Astrocyte (in vitro differentiated cells and primary cell): ENCODE measurements around the gene RIMOC1. TPM values are rescaled to one million over a fixed set of nuclear protein-coding genes. Genes with fewer than 3 reads are reported as not detected.
A peak's percentile ranks its signal among the peaks of the same experiment; 100 is the strongest.

Experiments
- DNase-seq: peaks from one replicate; pipeline ENCODE4 v3.0.0-alpha.2; 2010; ENCODE audit warnings: low read depth
- FAIRE-seq: peaks from 2 replicates; lab custom pipeline; 2011; peaks lifted over from hg19 to GRCh38; lab: Jason Lieb, UNC
- H2AFZ ChIP-seq: 2 replicates; pipeline ENCODE4 v1.6.0; 2012; ENCODE audit warnings: low read depth, low read length, inconsistent platforms
- H3K27ac ChIP-seq: 2 replicates; pipeline ENCODE4 v1.5.1; 2011; ENCODE audit warnings: low read depth, low read length, inconsistent platforms
- H3K27me3 ChIP-seq: 2 replicates; pipeline ENCODE4 v1.6.0; 2011; ENCODE audit warnings: low read length, inconsistent platforms; ENCODE audit not compliant: insufficient read depth
- H3K36me3 ChIP-seq: 2 replicates; pipeline ENCODE4 v1.5.1; 2011; ENCODE audit warnings: low read length, inconsistent platforms; ENCODE audit not compliant: insufficient read depth
- H3K4me1 ChIP-seq: 2 replicates; pipeline ENCODE4 v1.5.1; 2011; ENCODE audit warnings: low read length, inconsistent platforms; ENCODE audit not compliant: insufficient read depth
- H3K4me2 ChIP-seq: 2 replicates; pipeline ENCODE4 v1.6.0; 2012; ENCODE audit warnings: low read length, inconsistent platforms
- H3K4me3 ChIP-seq: 2 replicates; pipeline ENCODE4 v1.5.1; 2011; ENCODE audit warnings: low read depth, mild to moderate bottlenecking, low read length, inconsistent platforms; ENCODE audit not compliant: insufficient read depth
- H3K79me2 ChIP-seq: 2 replicates; pipeline ENCODE4 v1.6.0; 2012; ENCODE audit warnings: mild to moderate bottlenecking, low read length, inconsistent platforms; ENCODE audit not compliant: insufficient read depth
- H3K9ac ChIP-seq: 2 replicates; pipeline ENCODE4 v1.6.0; 2012; ENCODE audit warnings: mild to moderate bottlenecking, low read length, inconsistent platforms
- H3K9me3 ChIP-seq: 2 replicates; pipeline ENCODE4 v1.5.1; 2012; ENCODE audit warnings: low read depth, mild to moderate bottlenecking, low read length, inconsistent platforms; ENCODE audit not compliant: insufficient read depth
- H4K20me1 ChIP-seq: 2 replicates; pipeline ENCODE4 v1.6.0; 2012; ENCODE audit warnings: low read length, inconsistent platforms; ENCODE audit not compliant: insufficient read depth
- H3K27ac Mint-ChIP-seq: one replicate; pipeline ENCODE4 v1.8.0; 2021; ENCODE audit warnings: mild to moderate bottlenecking, mixed read lengths; ENCODE audit not compliant: unreplicated experiment
- H3K27me3 Mint-ChIP-seq: one replicate; pipeline ENCODE4 v1.8.0; 2021; ENCODE audit warnings: low read depth, mixed read lengths; ENCODE audit not compliant: unreplicated experiment
- H3K36me3 Mint-ChIP-seq: one replicate; pipeline ENCODE4 v1.8.0; 2021; ENCODE audit warnings: low read depth, mixed read lengths; ENCODE audit not compliant: unreplicated experiment
- H3K4me1 Mint-ChIP-seq: one replicate; pipeline ENCODE4 v1.8.0; 2021; ENCODE audit warnings: low read depth, mixed read lengths; ENCODE audit not compliant: unreplicated experiment
- H3K4me3 Mint-ChIP-seq: one replicate; pipeline ENCODE4 v1.8.0; 2021; ENCODE audit warnings: mild to moderate bottlenecking, moderate library complexity, mixed read lengths; ENCODE audit not compliant: unreplicated experiment
- H3K9me3 Mint-ChIP-seq: one replicate; pipeline ENCODE4 v1.8.0; 2021; ENCODE audit warnings: mild to moderate bottlenecking, mixed read lengths; ENCODE audit not compliant: unreplicated experiment
- CTCF ChIP-seq: IDR thresholded peaks from 2 replicates; pipeline ENCODE4 v1.5.1; 2011; ENCODE audit warnings: low read depth, mild to moderate bottlenecking, inconsistent platforms, low read length, moderate library complexity; ENCODE audit not compliant: insufficient read depth
- EZH2 ChIP-seq: IDR thresholded peaks from 2 replicates; pipeline ENCODE4 v1.6.1; 2012; ENCODE audit warnings: mild to moderate bottlenecking, low read length, inconsistent platforms; ENCODE audit not compliant: insufficient read depth
- total RNA-seq: library from RNA; stranded (reverse); gene quantifications from 2 replicates; pipeline ENCODE4 v1.2.1, GENCODE V29; 2021

Gene RIMOC1
- total RNA-seq, 1 donor from 2014 or later: 36.3 TPM

GRCh38 chr5:41921874-41922273 lies 17.7 kb downstream of the RIMOC1 start:
- no peak overlapping the region for H3K4me3 Mint-ChIP-seq
- Histone ChIP-seq H3K27me3 (no peaks in the 10 kb centered on the region), H3K36me3 (peaks cover 22% of the 10 kb centered on the region), H4K20me1 (no peaks in the 10 kb centered on the region), H3K9ac (no peak overlapping the region), H3K4me1 (peaks cover 14% of the 10 kb centered on the region), H2AFZ (no peak overlapping the region), H3K27ac (peak overlapping the region; percentile 15), H3K79me2 (no peaks in the 10 kb centered on the region), H3K4me2 (no peak overlapping the region), H3K4me3 (no peak overlapping the region), H3K9me3 (no peaks in the 10 kb centered on the region)
- TF ChIP-seq EZH2: no peak
- no peak for TF ChIP-seq CTCF
- H3K27ac Mint-ChIP-seq: peak overlapping the region; percentile 92
- FAIRE-seq (no peak), DNase-seq (peak; percentile 61)
- H3K4me1 Mint-ChIP-seq: peaks cover 13% of the 10 kb centered on the region
- H3K9me3 Mint-ChIP-seq: no peaks in the 10 kb centered on the region
- H3K36me3 Mint-ChIP-seq: peaks cover 2% of the 10 kb centered on the region
- H3K27me3 Mint-ChIP-seq: no peaks in the 10 kb centered on the region

- Histone ChIP-seq H3K27ac (peak overlapping the region; percentile 90), H2AFZ (peak overlapping the region; percentile 90)
Observed at GRCh38 chr5:41924526-41924871, 20.4 kb downstream of the RIMOC1 start.

More at GRCh38 chr5:41924526-41924871, 20.4 kb downstream of the RIMOC1 start:
- Histone ChIP-seq H3K9ac (peak overlapping the region; percentile 91), H3K36me3 (peaks cover 8% of the 10 kb centered on the region), H4K20me1 (no peaks in the 10 kb centered on the region), H3K27me3 (no peaks in the 10 kb centered on the region), H3K79me2 (no peaks in the 10 kb centered on the region), H3K4me1 (peaks cover 14% of the 10 kb centered on the region), H3K4me3 (peak overlapping the region; percentile 77), H3K4me2 (peak overlapping the region; percentile 96), H3K9me3 (no peaks in the 10 kb centered on the region)
- Mint-ChIP-seq H3K27ac (no peak overlapping the region), H3K4me1 (peaks cover 13% of the 10 kb centered on the region), H3K27me3 (no peaks in the 10 kb centered on the region), H3K9me3 (no peaks in the 10 kb centered on the region), H3K36me3 (no peaks in the 10 kb centered on the region), H3K4me3 (peak overlapping the region; percentile 84)
- DNase-seq: no peak
- no peak for TF ChIP-seq EZH2
- no peak for TF ChIP-seq CTCF
- no peak for FAIRE-seq
